ENCODE results near the gene CSNK1G2. TPM values are rescaled to one million over a fixed set of nuclear protein-coding genes. Genes with fewer than 3 reads are reported as not detected.

The CSNK1G2 gene
- polyA plus RNA-seq, 1 donor from 2014 or later, result 110 TPM

- Histone ChIP-seq H3K9me2 (ENCODE audit: insufficient read depth, low read length) (no peaks in the 10 kb centered on the region), H4K20me1 (ENCODE audit: insufficient read depth) (no peaks in the 10 kb centered on the region), H3K27me3 (ENCODE audit: insufficient read depth, low read depth, low read length) (no peaks in the 10 kb centered on the region), H3K36me3 (ENCODE audit: insufficient read depth, low read length) (no peaks in the 10 kb centered on the region), H3F3A (ENCODE audit: insufficient read depth, low read length, poor library complexity, severe bottlenecking) (peaks cover 5% of the 10 kb centered on the region), H3K4me2 (ENCODE audit: low read length) (no peak overlapping the region), H3K4me3 (ENCODE audit: low read length) (peak overlapping the region; percentile 90), H3K9me3 (ENCODE audit: low read length) (no peaks in the 10 kb centered on the region), H3K27ac (ENCODE audit: low read length) (no peak overlapping the region), H3K79me2 (replicated peaks; ENCODE audit: insufficient read depth, low read length) (peaks cover 53% of the 10 kb centered on the region), H2AFZ (ENCODE audit: low read depth, low read length) (no peak overlapping the region), H3K9ac (ENCODE audit: low read length) (no peak overlapping the region)
- TF ChIP-seq TAF1 (IDR thresholded peaks at IDR 0.05; ENCODE audit: low read depth), result no peak
- TF ChIP-seq MXI1 (conservative IDR thresholded peaks at IDR 0.05; ENCODE audit: poor library complexity, severe bottlenecking), result no peak
- no peak for TF ChIP-seq RAD21 (conservative IDR thresholded peaks at IDR 0.05)
- no peak for TF ChIP-seq EP300 (conservative IDR thresholded peaks at IDR 0.05; ENCODE audit: poor library complexity, severe bottlenecking)
Observed at GRCh38 chr19:1944088-1944915, 3.3 kb downstream of the CSNK1G2 start.

- Histone ChIP-seq H3K27ac (ENCODE audit: low read length) (no peak overlapping the region), H3K9me2 (ENCODE audit: insufficient read depth, low read length) (no peaks in the 10 kb centered on the region), H4K20me1 (ENCODE audit: insufficient read depth) (no peaks in the 10 kb centered on the region)
Observed at GRCh38 chr19:1944916-1945561, 4.1 kb downstream of the CSNK1G2 start.

More at GRCh38 chr19:1944916-1945561, 4.1 kb downstream of the CSNK1G2 start:
- TF ChIP-seq EZH2 (IDR thresholded peaks at IDR 0.05; ENCODE audit: borderline replicate concordance, insufficient read depth, low read length, poor library complexity, severe bottlenecking) (no peak), RAD21 (conservative IDR thresholded peaks at IDR 0.05) (no peak), SMC3 (conservative IDR thresholded peaks at IDR 0.05; ENCODE audit: poor library complexity) (no peak), POLR2AphosphoS5 (IDR thresholded peaks at IDR 0.05) (no peak), REST (IDR thresholded peaks at IDR 0.05; ENCODE audit: borderline replicate concordance) (no peak), TAF1 (IDR thresholded peaks at IDR 0.05; ENCODE audit: low read depth) (no peak), MXI1 (conservative IDR thresholded peaks at IDR 0.05; ENCODE audit: poor library complexity, severe bottlenecking) (no peak), CTCF (IDR thresholded peaks at IDR 0.05; ENCODE audit: poor library complexity, severe bottlenecking) (no peak), EP300 (conservative IDR thresholded peaks at IDR 0.05; ENCODE audit: poor library complexity, severe bottlenecking) (no peak)
- no peak overlapping the region for H3K4me2 ChIP-seq (ENCODE audit: low read length)
- no peaks in the 10 kb centered on the region for H3K36me3 ChIP-seq (ENCODE audit: insufficient read depth, low read length)
- peaks cover 58% of the 10 kb centered on the region for H3K79me2 ChIP-seq (replicated peaks; ENCODE audit: insufficient read depth, low read length)
- H3K27me3 ChIP-seq (ENCODE audit: insufficient read depth, low read depth, low read length), result no peaks in the 10 kb centered on the region
- H3F3A ChIP-seq (ENCODE audit: insufficient read depth, low read length, poor library complexity, severe bottlenecking), result peaks cover 2% of the 10 kb centered on the region
- H3K4me3 ChIP-seq (ENCODE audit: low read length), result no peak overlapping the region
- no peak overlapping the region for H2AFZ ChIP-seq (ENCODE audit: low read depth, low read length)
- H3K9ac ChIP-seq (ENCODE audit: low read length), result no peak overlapping the region
- H3K9me3 ChIP-seq (ENCODE audit: low read length), result no peaks in the 10 kb centered on the region

Data from neural cell (in vitro differentiated cells).